Hepatocyte (in vitro differentiated cells): ENCODE results near the gene ZNF865. TPM values are rescaled to one million over a fixed set of nuclear protein-coding genes. Genes with fewer than 3 reads are reported as not detected.

Source experiments
- DNase-seq: peaks from one replicate; pipeline ENCODE4 v3.0.0-alpha.2; 2016; ENCODE audit warnings: low spot score
- H2AFZ ChIP-seq: fragments of 200-600 bp; sonication (generic); 2 replicates; pipeline ENCODE4 v1.6.0; 2016; ENCODE audit warnings: antibody characterized with exemption, mild to moderate bottlenecking
- H3K27ac ChIP-seq: fragments of 200-600 bp; sonication (generic); 2 replicates; pipeline ENCODE4 v1.5.1; 2016; ENCODE audit warnings: mild to moderate bottlenecking
- H3K27me3 ChIP-seq: fragments of 200-600 bp; sonication (generic); 2 replicates; pipeline ENCODE4 v1.6.1; 2016
- H3K36me3 ChIP-seq: fragments of 200-600 bp; sonication (generic); replicated peaks from 2 replicates; pipeline ENCODE4 v1.5.1; 2016; ENCODE audit warnings: low read depth; ENCODE audit not compliant: insufficient read depth
- H3K4me1 ChIP-seq: fragments of 200-600 bp; sonication (generic); 2 replicates; pipeline ENCODE4 v1.5.1; 2016; ENCODE audit warnings: mild to moderate bottlenecking, moderate library complexity; ENCODE audit not compliant: insufficient read depth
- H3K4me2 ChIP-seq: fragments of 200-600 bp; sonication (generic); 2 replicates; pipeline ENCODE4 v1.6.0; 2016
- H3K4me3 ChIP-seq: fragments of 200-600 bp; sonication (generic); 2 replicates; pipeline ENCODE4 v1.5.1; 2016; ENCODE audit warnings: mild to moderate bottlenecking
- H3K79me2 ChIP-seq: fragments of 200-600 bp; sonication (generic); 2 replicates; pipeline ENCODE4 v1.6.0; 2017; ENCODE audit warnings: mild to moderate bottlenecking
- H3K9me2 ChIP-seq: fragments of 200-600 bp; sonication (generic); replicated peaks from 2 replicates; pipeline ENCODE4 v1.6.0; 2017; ENCODE audit warnings: mild to moderate bottlenecking; ENCODE audit not compliant: insufficient read depth
- H3K9me3 ChIP-seq: fragments of 200-600 bp; sonication (generic); 2 replicates; pipeline ENCODE4 v1.5.1; 2016; ENCODE audit warnings: low read depth, mild to moderate bottlenecking
- H4K20me1 ChIP-seq: fragments of 200-600 bp; sonication (generic); 2 replicates; pipeline ENCODE4 v1.6.0; 2016; ENCODE audit warnings: mild to moderate bottlenecking; ENCODE audit not compliant: insufficient read depth, poor library complexity, severe bottlenecking
- CTCF ChIP-seq: fragments of 200-600 bp; sonication (generic); IDR thresholded peaks from 2 replicates; pipeline ENCODE4 v1.5.1; 2016; ENCODE audit warnings: antibody characterized with exemption, mild to moderate bottlenecking; ENCODE audit not compliant: poor library complexity
- EZH2 ChIP-seq: fragments of 200-600 bp; sonication (generic); IDR thresholded peaks from 2 replicates; pipeline ENCODE4 v1.6.1; 2016; ENCODE audit warnings: antibody characterized with exemption, mild to moderate bottlenecking, borderline replicate concordance
- EZH2phosphoT487 ChIP-seq: fragments of 200-600 bp; sonication (generic); IDR thresholded peaks from one replicate; pipeline ENCODE4 v1.6.1; 2018; ENCODE audit warnings: antibody characterized with exemption, mild to moderate bottlenecking, low read depth, moderate library complexity; ENCODE audit not compliant: unreplicated experiment, severe bottlenecking
- WGBS: methylation state at CpG from one replicate; pipeline ENCODE4 v1.1.6; 2016; ENCODE audit warnings: low lambda C conversion rate; ENCODE audit errors: missing lambda C conversion rate; 5-methylcytosine and 5-hydroxymethylcytosine counted together
- polyA plus RNA-seq: library from polyadenylated mRNA; unstranded; fragments of >200 nt; fragmentation: Nextera tagmentation; extraction: Ambion mirVana; gene quantifications from 2 replicates; pipeline ENCODE4 v1.2.1, GENCODE V29; 2016
- total RNA-seq: library from RNA; depleted of rRNA; stranded (reverse); fragments of >200 nt; gene quantifications from 2 replicates; pipeline ENCODE4 v1.2.3, GENCODE V29; 2014

Gene ZNF865
- total and polyA plus RNA-seq, 2 experiments from 2014 or later, result 1.7 to 3.0 TPM

DNA sequence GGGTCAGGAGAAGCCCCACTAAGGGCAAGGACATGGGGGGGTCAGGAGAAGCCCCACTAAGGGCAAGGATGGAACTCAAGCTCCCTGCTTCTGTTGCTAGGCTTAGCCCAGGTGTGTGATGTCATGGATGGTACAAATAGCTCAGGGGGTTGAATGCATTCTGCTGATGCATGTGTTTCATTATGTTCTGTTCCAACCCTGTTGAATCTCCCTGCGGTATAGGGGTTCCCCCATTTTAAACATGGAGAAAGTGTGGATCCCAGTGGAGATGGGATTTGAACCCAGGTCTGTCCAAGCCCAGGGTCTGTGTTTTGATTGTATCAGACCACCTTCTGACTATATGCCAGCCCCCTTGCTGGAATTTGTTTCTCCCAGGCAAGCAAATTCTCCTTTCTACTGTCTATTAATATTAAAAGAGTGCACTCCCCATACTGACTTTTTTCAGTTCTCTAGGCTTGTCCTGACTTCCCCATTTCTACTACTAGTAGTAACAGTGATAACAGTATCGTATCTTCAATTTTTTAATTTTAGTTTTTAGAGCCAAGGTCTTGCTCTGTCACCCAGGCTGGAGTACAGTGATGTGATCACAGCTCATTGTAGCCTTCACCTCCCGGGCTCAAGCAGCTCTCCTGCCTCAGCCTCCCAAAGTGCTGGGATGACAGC is 6.7 kb downstream of the ZNF865 start:
- Histone ChIP-seq H3K4me3 (no peak overlapping the region), H3K27ac (no peak overlapping the region), H3K79me2 (peaks cover 45% of the 10 kb centered on the region), H3K9me2 (no peaks in the 10 kb centered on the region), H3K4me2 (no peak overlapping the region), H3K36me3 (no peaks in the 10 kb centered on the region), H2AFZ (no peak overlapping the region), H3K27me3 (no peaks in the 10 kb centered on the region), H3K4me1 (no peaks in the 10 kb centered on the region), H3K9me3 (no peaks in the 10 kb centered on the region), H4K20me1 (peaks cover 6% of the 10 kb centered on the region)
- TF ChIP-seq EZH2 (no peak), CTCF (no peak), EZH2phosphoT487 (no peak)
- DNase-seq, result no peak
- 95% methylated on average over 3 of the region's 3 CpGs for WGBS

DNA sequence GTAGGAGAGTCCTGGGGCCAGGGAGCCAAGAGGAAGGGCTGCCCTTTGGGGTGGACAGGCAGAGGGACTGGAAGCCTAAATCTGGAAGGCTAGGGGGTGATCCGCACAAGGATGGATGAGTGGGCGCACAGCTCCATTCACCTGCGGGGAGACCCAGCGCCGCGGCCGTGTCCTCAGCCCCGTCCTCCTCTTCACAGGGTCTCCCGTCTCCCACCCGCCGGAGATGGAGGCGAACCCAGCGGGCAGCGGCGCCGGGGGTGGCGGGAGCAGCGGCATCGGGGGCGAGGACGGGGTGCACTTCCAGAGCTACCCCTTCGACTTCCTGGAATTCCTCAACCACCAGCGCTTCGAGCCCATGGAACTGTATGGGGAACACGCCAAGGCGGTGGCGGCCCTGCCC is 7.9 kb downstream of the ZNF865 start:
- Histone ChIP-seq H4K20me1 (peaks cover 4% of the 10 kb centered on the region), H3K27ac (no peak overlapping the region), H3K4me2 (no peak overlapping the region), H2AFZ (no peak overlapping the region), H3K9me3 (no peaks in the 10 kb centered on the region), H3K79me2 (peaks cover 34% of the 10 kb centered on the region), H3K27me3 (no peaks in the 10 kb centered on the region), H3K4me1 (no peaks in the 10 kb centered on the region), H3K36me3 (no peaks in the 10 kb centered on the region), H3K9me2 (no peaks in the 10 kb centered on the region), H3K4me3 (no peak overlapping the region)
- WGBS, result 98% methylated on average over 16 of the region's 27 CpGs
- no peak for DNase-seq
- no peak for TF ChIP-seq EZH2phosphoT487
- TF ChIP-seq EZH2, result no peak
- TF ChIP-seq CTCF, result no peak

DNA sequence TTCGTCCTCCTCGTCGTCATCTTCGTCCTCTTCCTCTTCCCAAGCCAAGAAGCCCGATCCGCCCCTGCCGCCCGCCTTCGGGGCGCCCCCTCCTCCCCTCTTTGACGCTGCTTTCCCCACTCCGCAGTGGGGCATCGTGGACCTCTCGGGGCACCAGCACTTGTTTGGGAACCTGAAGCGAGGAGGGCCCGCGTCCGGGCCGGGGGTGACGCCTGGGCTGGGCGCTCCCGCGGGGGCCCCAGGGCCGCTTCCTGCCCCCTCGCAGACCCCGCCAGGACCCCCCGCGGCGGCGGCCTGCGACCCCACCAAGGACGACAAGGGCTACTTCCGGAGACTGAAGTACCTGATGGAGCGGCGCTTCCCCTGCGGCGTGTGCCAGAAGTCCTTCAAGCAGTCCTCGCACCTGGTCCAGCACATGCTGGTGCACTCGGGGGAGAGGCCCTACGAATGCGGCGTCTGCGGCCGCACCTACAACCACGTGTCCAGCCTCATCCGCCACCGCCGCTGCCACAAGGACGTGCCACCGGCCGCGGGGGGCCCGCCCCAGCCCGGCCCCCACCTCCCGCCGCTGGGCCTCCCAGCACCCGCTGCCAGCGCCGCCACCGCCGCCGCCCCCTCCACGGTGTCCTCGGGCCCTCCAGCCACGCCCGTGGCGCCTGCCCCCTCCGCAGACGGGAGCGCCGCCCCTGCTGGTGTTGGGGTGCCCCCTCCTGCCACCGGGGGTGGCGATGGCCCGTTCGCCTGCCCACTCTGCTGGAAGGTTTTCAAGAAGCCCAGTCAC is 8.7 kb downstream of the ZNF865 start:
- no peaks in the 10 kb centered on the region for H3K36me3 ChIP-seq
- TF ChIP-seq EZH2phosphoT487 (no peak), EZH2 (no peak), CTCF (no peak)
- H3K4me2 ChIP-seq, result no peak overlapping the region
- H3K9me3 ChIP-seq, result no peaks in the 10 kb centered on the region
- H3K79me2 ChIP-seq, result peaks cover 27% of the 10 kb centered on the region
- no peak for DNase-seq
- H2AFZ ChIP-seq, result no peak overlapping the region
- no peak overlapping the region for H3K4me3 ChIP-seq
- 98% methylated on average over 28 of the region's 75 CpGs for WGBS
- H3K9me2 ChIP-seq, result no peaks in the 10 kb centered on the region
- H4K20me1 ChIP-seq, result peaks cover 4% of the 10 kb centered on the region
- H3K4me1 ChIP-seq, result no peaks in the 10 kb centered on the region
- no peak overlapping the region for H3K27ac ChIP-seq
- no peaks in the 10 kb centered on the region for H3K27me3 ChIP-seq
